NCI-H1092 treated with DMSO at 0.1 percent for 48 hours (cell line): ENCODE results near the gene PIGL.
"Not testable (repeated sequence)": the region's sequence is repeated elsewhere in the genome, so short reads cannot be mapped to it uniquely, and the experiment has no call there.

ENCODE experiments used
- DNase-seq: peaks from one replicate; lab custom pipeline; 2025; lab: John Stamatoyannopoulos, UW

PIGL gene

GRCh38 chr17:16312061-16312460 is 95.1 kb downstream of the PIGL start:
- DNase-seq, result not testable (repeated sequence)

GRCh38 chr17:16313139-16314090 is 96.4 kb downstream of the PIGL start:
- no peak for DNase-seq

GRCh38 chr17:16314189-16314588 is 97.2 kb downstream of the PIGL start:
- DNase-seq, result no peak

- DNase-seq, result no peak
These were observed 97.8 kb downstream of the PIGL start for GRCh38 chr17:16314859-16315258.

- no peak for DNase-seq
These were observed 103.0 kb downstream of the PIGL start for GRCh38 chr17:16319969-16320368.

GRCh38 chr17:16322636-16323035 is 105.6 kb downstream of the PIGL start:
- no peak for DNase-seq

- no peak for DNase-seq
These were observed 109.0 kb downstream of the PIGL start for GRCh38 chr17:16325964-16326363.

- no peak for DNase-seq
These were observed 110.0 kb downstream of the PIGL start for GRCh38 chr17:16327018-16327417.

- DNase-seq, result peak; percentile 12
These were observed 112.0 kb downstream of the PIGL start for GRCh38 chr17:16328997-16329396.

- no peak for DNase-seq
These were observed 112.7 kb downstream of the PIGL start for GRCh38 chr17:16329519-16330271.

- DNase-seq, result no peak
These were observed 121.4 kb downstream of the PIGL start for GRCh38 chr17:16338391-16338790.

GRCh38 chr17:16339402-16339801 is 122.4 kb downstream of the PIGL start:
- no peak for DNase-seq

- no peak for DNase-seq
These were observed 122.9 kb downstream of the PIGL start for GRCh38 chr17:16339959-16340358.

GRCh38 chr17:16342979-16343378 is 126.0 kb downstream of the PIGL start:
- no peak for DNase-seq

GRCh38 chr17:16343569-16343968 is 126.6 kb downstream of the PIGL start:
- DNase-seq, result no peak

GRCh38 chr17:16345565-16345964 is 128.6 kb downstream of the PIGL start:
- DNase-seq, result no peak

- DNase-seq, result no peak
These were observed 129.8 kb downstream of the PIGL start for GRCh38 chr17:16346721-16347271.

GRCh38 chr17:16348586-16348985 is 131.6 kb downstream of the PIGL start:
- no peak for DNase-seq

GRCh38 chr17:16349431-16349830 is 132.4 kb downstream of the PIGL start:
- no peak for DNase-seq

- DNase-seq, result no peak
These were observed 134.8 kb downstream of the PIGL start for GRCh38 chr17:16351831-16352230.

GRCh38 chr17:16352303-16352666 is 135.3 kb downstream of the PIGL start:
- DNase-seq, result peak; percentile 84

GRCh38 chr17:16352667-16353316 is 135.8 kb downstream of the PIGL start:
- peak; percentile 67 for DNase-seq
